ENCODE results near the gene VGLL4. TPM values are rescaled to one million over a fixed set of nuclear protein-coding genes. Genes with fewer than 3 reads are reported as not detected.

Gene VGLL4
- total RNA-seq, 1 experiment from 2014 or later, result 43.0 TPM

DNA sequence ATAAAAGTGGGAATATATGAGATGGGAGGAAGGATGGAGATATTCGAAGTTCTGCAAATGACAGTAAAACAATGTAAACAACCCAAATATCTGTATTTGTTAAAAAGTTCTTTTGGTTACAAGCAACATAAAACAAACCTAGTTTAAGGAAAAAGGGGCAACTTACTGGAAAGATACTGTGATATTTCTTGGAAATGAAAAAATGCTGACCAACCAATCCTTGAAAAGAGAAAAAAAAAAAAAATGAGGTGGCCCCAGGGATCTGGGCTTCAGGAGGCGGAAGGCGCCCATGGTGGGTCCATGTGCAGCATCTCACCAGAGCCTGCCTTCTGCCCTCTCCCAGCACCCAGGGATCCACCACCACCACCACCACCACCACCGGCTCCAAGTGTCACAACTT lies 59.1 kb downstream of the VGLL4 start:
- ChIA-PET CTCF (no interaction called here), POLR2A (no interaction called here)
- no peak for DNase-seq (ENCODE audit: low spot score)
- peaks cover 59% of the 10 kb centered on the region for H3K4me1 Mint-ChIP-seq
- TF ChIP-seq NR1H2 (CRISPR knock-in tag; IDR thresholded peaks at IDR 0.05) (no peak), ZBTB21 (CRISPR knock-in tag; IDR thresholded peaks at IDR 0.05; ENCODE audit: borderline replicate concordance) (no peak), GABPB1 (CRISPR knock-in tag; IDR thresholded peaks at IDR 0.05) (no peak), NR2C2 (CRISPR knock-in tag; IDR thresholded peaks at IDR 0.05) (no peak), RORB (CRISPR knock-in tag; IDR thresholded peaks at IDR 0.05) (no peak), NFYB (CRISPR knock-in tag; conservative IDR thresholded peaks at IDR 0.05; ENCODE audit: low read depth) (no peak), TCF7 (CRISPR knock-in tag; IDR thresholded peaks at IDR 0.05; ENCODE audit: low read depth) (no peak), PRRX2 (CRISPR knock-in tag; IDR thresholded peaks at IDR 0.05) (no peak), GTF2I (CRISPR knock-in tag; conservative IDR thresholded peaks at IDR 0.05) (no peak), FOXP1 (CRISPR knock-in tag; IDR thresholded peaks at IDR 0.05; ENCODE audit: borderline replicate concordance) (no peak), JUN (CRISPR knock-in tag; IDR thresholded peaks at IDR 0.05) (no peak), FOXJ3 (CRISPR knock-in tag; IDR thresholded peaks at IDR 0.05; ENCODE audit: borderline replicate concordance) (no peak)
- TF ChIP-seq, protein P1, sequence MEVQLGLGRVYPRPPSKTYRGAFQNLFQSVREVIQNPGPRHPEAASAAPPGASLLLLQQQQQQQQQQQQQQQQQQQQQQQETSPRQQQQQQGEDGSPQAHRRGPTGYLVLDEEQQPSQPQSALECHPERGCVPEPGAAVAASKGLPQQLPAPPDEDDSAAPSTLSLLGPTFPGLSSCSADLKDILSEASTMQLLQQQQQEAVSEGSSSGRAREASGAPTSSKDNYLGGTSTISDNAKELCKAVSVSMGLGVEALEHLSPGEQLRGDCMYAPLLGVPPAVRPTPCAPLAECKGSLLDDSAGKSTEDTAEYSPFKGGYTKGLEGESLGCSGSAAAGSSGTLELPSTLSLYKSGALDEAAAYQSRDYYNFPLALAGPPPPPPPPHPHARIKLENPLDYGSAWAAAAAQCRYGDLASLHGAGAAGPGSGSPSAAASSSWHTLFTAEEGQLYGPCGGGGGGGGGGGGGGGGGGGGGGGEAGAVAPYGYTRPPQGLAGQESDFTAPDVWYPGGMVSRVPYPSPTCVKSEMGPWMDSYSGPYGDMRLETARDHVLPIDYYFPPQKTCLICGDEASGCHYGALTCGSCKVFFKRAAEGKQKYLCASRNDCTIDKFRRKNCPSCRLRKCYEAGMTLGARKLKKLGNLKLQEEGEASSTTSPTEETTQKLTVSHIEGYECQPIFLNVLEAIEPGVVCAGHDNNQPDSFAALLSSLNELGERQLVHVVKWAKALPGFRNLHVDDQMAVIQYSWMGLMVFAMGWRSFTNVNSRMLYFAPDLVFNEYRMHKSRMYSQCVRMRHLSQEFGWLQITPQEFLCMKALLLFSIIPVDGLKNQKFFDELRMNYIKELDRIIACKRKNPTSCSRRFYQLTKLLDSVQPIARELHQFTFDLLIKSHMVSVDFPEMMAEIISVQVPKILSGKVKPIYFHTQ (CRISPR knock-in tag; IDR thresholded peaks at IDR 0.05), result no peak
- TF ChIP-seq, protein P2, sequence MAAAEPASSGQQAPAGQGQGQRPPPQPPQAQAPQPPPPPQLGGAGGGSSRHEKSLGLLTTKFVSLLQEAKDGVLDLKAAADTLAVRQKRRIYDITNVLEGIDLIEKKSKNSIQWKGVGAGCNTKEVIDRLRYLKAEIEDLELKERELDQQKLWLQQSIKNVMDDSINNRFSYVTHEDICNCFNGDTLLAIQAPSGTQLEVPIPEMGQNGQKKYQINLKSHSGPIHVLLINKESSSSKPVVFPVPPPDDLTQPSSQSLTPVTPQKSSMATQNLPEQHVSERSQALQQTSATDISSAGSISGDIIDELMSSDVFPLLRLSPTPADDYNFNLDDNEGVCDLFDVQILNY (CRISPR knock-in tag; IDR thresholded peaks at IDR 0.05), result no peak
- TF ChIP-seq, protein P3, sequence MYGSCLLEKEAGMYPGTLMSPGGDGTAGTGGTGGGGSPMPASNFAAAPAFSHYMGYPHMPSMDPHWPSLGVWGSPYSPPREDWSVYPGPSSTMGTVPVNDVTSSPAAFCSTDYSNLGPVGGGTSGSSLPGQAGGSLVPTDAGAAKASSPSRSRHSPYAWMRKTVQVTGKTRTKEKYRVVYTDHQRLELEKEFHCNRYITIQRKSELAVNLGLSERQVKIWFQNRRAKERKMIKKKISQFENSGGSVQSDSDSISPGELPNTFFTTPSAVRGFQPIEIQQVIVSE (CRISPR knock-in tag; IDR thresholded peaks at IDR 0.05; ENCODE audit: borderline replicate concordance), result no peak
- peaks cover 5% of the 10 kb centered on the region for H3K9me3 Mint-ChIP-seq
- no peak overlapping the region for H3K27ac Mint-ChIP-seq
- no peaks in the 10 kb centered on the region for H3K27me3 Mint-ChIP-seq (ENCODE audit: low read depth)
- peaks cover 6% of the 10 kb centered on the region for H3K36me3 Mint-ChIP-seq
- ATAC-seq, result no peak
- H3K4me3 Mint-ChIP-seq, result no peak overlapping the region

DNA sequence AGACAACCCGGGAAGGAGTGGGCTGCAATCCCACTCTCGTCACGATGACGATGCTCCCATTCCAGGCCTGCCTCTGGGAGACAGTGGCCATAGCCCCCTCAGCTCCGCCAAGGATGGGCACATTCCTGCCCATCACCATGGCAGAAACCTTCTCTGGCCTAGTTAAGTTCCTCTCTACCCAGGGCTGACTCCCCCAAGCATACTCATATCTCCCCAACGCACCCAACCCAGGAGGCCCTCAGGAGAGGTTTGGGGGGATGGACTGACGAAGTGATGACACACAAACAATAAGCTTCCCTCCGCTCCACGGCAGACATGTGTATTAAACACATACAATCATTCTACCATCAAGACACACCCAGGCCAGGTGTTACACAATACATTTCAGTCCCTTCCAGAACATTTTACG lies 60.1 kb downstream of the VGLL4 start:
- no peaks in the 10 kb centered on the region for H3K27me3 Mint-ChIP-seq (ENCODE audit: low read depth)
- CTCF ChIA-PET, result interaction anchor here (0.7 kb wide), 1 partner anchor 15 kb away, joined by 3 read pairs; no protein-coding TSS in a partner anchor
- ATAC-seq (no peak), DNase-seq (ENCODE audit: low spot score) (no peak)
- H3K4me3 Mint-ChIP-seq, result no peak overlapping the region
- H3K36me3 Mint-ChIP-seq, result peaks cover 6% of the 10 kb centered on the region
- TF ChIP-seq, protein P1 (CRISPR knock-in tag; IDR thresholded peaks at IDR 0.05), result no peak
- TF ChIP-seq CREB1 (CRISPR knock-in tag; IDR thresholded peaks at IDR 0.05), result no peak
- TF ChIP-seq ZNF232 (CRISPR knock-in tag; IDR thresholded peaks at IDR 0.05), result no peak
- TF ChIP-seq ZNF671 (CRISPR knock-in tag; IDR thresholded peaks at IDR 0.05), result no peak
- TF ChIP-seq ESRRA (CRISPR knock-in tag; IDR thresholded peaks at IDR 0.05; ENCODE audit: borderline replicate concordance), result no peak
- no peak for TF ChIP-seq ZNF423 (CRISPR knock-in tag; IDR thresholded peaks at IDR 0.05)
- no peak for TF ChIP-seq KAT7 (CRISPR knock-in tag; IDR thresholded peaks at IDR 0.05; ENCODE audit: borderline replicate concordance)
- peaks cover 5% of the 10 kb centered on the region for H3K9me3 Mint-ChIP-seq
- peak overlapping the region; percentile 32 for H3K27ac Mint-ChIP-seq
- H3K4me1 Mint-ChIP-seq, result peaks cover 52% of the 10 kb centered on the region
- POLR2A ChIA-PET, result interaction anchor here (0.5 kb wide), 1 partner anchor 32 kb away, joined by 3 read pairs; no protein-coding TSS in a partner anchor

Data from WTC11 (cell line).